ENCODE measurements around the gene ARHGEF4. TPM values are rescaled to one million over a fixed set of nuclear protein-coding genes. Genes with fewer than 3 reads are reported as not detected.

The ARHGEF4 gene
- total RNA-seq, 1 experiment from 2014 or later = 12.6 TPM

GRCh38 chr2:131004446-131005209, 167.9 kb downstream of the ARHGEF4 start:
- no peak overlapping the region for H3K27ac ChIP-seq (ENCODE audit: insufficient read length, low read depth, low read length)
- no peak overlapping the region for H2BK15ac ChIP-seq (ENCODE audit: low read depth, low read length)
- H2BK120ac ChIP-seq (ENCODE audit: low read depth, low read length, poor library complexity, severe bottlenecking) = no peak overlapping the region
- H3K9ac ChIP-seq (ENCODE audit: extremely low read depth, insufficient read length, low read length) = no peak overlapping the region
- TF ChIP-seq CTCF (conservative IDR thresholded peaks at IDR 0.05) = no peak
- H3K9me3 Mint-ChIP-seq = no peaks in the 10 kb centered on the region
- H4K5ac ChIP-seq (ENCODE audit: insufficient read length, low read depth, low read length) = no peak overlapping the region
- H2AFZ ChIP-seq (ENCODE audit: low read length) = no peak overlapping the region
- no peak overlapping the region for H2BK5ac ChIP-seq (ENCODE audit: insufficient read length, low read length)
- no peaks in the 10 kb centered on the region for H4K20me1 ChIP-seq (ENCODE audit: control insufficient read depth, insufficient read depth, insufficient read length)
- no peak overlapping the region for H3T11ph ChIP-seq (ENCODE audit: low read length)
- no peak overlapping the region for H2BK12ac ChIP-seq (ENCODE audit: insufficient read length, low read depth, low read length)
- no peak overlapping the region for H3K18ac ChIP-seq (ENCODE audit: insufficient read length, low read depth, low read length)
- no peaks in the 10 kb centered on the region; the same call in 1 of the 2 replicates for H3K4me1 ChIP-seq (ENCODE audit: insufficient read depth, low read length)
- no peak overlapping the region for H3K4me3 Mint-ChIP-seq
- H3K14ac ChIP-seq (ENCODE audit: insufficient read depth, low read length) = no peak overlapping the region
- H3K27ac Mint-ChIP-seq = peak overlapping the region in 2 of 3 experiments; percentile 33 to 53; a peak in 2 of 7 replicates
- no peak overlapping the region for H2AK5ac ChIP-seq (ENCODE audit: insufficient read length, low read length)
- H3K79me2 ChIP-seq (ENCODE audit: insufficient read depth, low read length) = no peaks in the 10 kb centered on the region
- H3K56ac ChIP-seq (ENCODE audit: insufficient read length, low read depth, low read length) = no peak overlapping the region
- no peaks in the 10 kb centered on the region for H3K23me2 ChIP-seq (ENCODE audit: insufficient read length, low read depth, low read length, poor library complexity, severe bottlenecking)
- no peak overlapping the region for H3K4me2 ChIP-seq (ENCODE audit: insufficient read depth, insufficient read length, low read length)
- H4K8ac ChIP-seq (replicated peaks; ENCODE audit: insufficient read length, low read depth, low read length) = no peak overlapping the region
- no peak for DNase-seq
- no peak overlapping the region for H4K91ac ChIP-seq (ENCODE audit: insufficient read length, low read depth, low read length)
- H3K27me3 Mint-ChIP-seq (ENCODE audit: low read depth) = no peaks in the 10 kb centered on the region
- H3K36me3 Mint-ChIP-seq (ENCODE audit: insufficient read depth in 1 of 3, low read depth in 3 of 3) = no peaks in the 10 kb centered on the region
- H3K4me1 Mint-ChIP-seq = peaks cover 0 to 7% of the 10 kb centered on the region in 2 experiments; a peak in 1 of 4 replicates
- H3K79me1 ChIP-seq (ENCODE audit: insufficient read depth, low read depth, low read length, poor library complexity, severe bottlenecking) = no peaks in the 10 kb centered on the region
- H3K4ac ChIP-seq (ENCODE audit: low read depth, low read length) = no peak overlapping the region
- no peaks in the 10 kb centered on the region for H3K9me3 ChIP-seq (ENCODE audit: control insufficient read depth, low read depth, low read length)
- no peak overlapping the region for H3K23ac ChIP-seq (ENCODE audit: insufficient read length, low read depth, low read length)
- H3K27me3 ChIP-seq (ENCODE audit: insufficient read depth, low read length) = no peaks in the 10 kb centered on the region
- no CpG with 5 or more reads among the region's 11 CpGs for WGBS (ENCODE audit: extremely low coverage, insufficient read length, low lambda C conversion rate)
- H2BK20ac ChIP-seq (ENCODE audit: low read depth, low read length, poor library complexity, severe bottlenecking) = no peak overlapping the region
